A549 treated with Hydrocortisone at 1 μM for 4 hours (cell line): ENCODE measurements around the gene ADPRH. TPM values are rescaled to one million over a fixed set of nuclear protein-coding genes. Genes with fewer than 3 reads are reported as not detected.

ENCODE experiments used
- total RNA-seq: library from RNA; stranded (reverse); fragments of 200-300 nt; extraction: Qiagen RNA extraction; gene quantifications from 5 replicates; pipeline ENCODE4 v1.2.3, GENCODE V29; 2022

Gene ADPRH
- total RNA-seq = 2.8 to 3.2 TPM (median 3.0 TPM) in 5 replicates

GRCh38 chr3:119579366-119580066, at the start of gene ADPRH:
Gene ADPRH, plus strand, starts transcription at chr3:119579492. Its CDS starts 2,678 bp downstream, at chr3:119582170.

GRCh38 chr3:119559441-119559963, 19.8 kb upstream of the ADPRH start, which contains the start of gene CD80:
Gene CD80, minus strand, starts transcription at chr3:119559614. Its CDS starts 1,886 bp downstream, at chr3:119557728.

GRCh38 chr3:119597548-119598288, 18.4 kb downstream of the ADPRH start, which contains the start of gene PLA1A:
Gene PLA1A, plus strand, starts transcription at chr3:119597885. Its CDS starts 29 bp downstream, at chr3:119597914.

Other genes starting within 250 kb of the ADPRH start
- gene TMEM39A, start 115.9 kb upstream of the ADPRH start, total RNA-seq = 20.8 to 26.1 TPM (median 23.6 TPM) in 5 replicates
- gene POGLUT1, start 110.5 kb upstream of the ADPRH start, total RNA-seq = 7.1 to 10.7 TPM (median 9.1 TPM) in 5 replicates
- gene TIMMDC1, start 80.9 kb upstream of the ADPRH start, total RNA-seq = 61.0 to 83.4 TPM (median 79.4 TPM) in 5 replicates
- gene CD80, start 19.9 kb upstream of the ADPRH start, total RNA-seq = not detected in 5 replicates
- 0.25 to 0.51 TPM (median 0.43 TPM) in 5 replicates for gene PLA1A, start 18.4 kb downstream of the ADPRH start, total RNA-seq
- 0.10 to 0.82 TPM (median 0.36 TPM) in 5 replicates for gene POPDC2, start 81.1 kb downstream of the ADPRH start, total RNA-seq
- gene COX17, start 97.9 kb downstream of the ADPRH start, total RNA-seq = 97.2 to 119 TPM (median 97.6 TPM) in 5 replicates
- 0.09 to 0.62 TPM (median 0.21 TPM) in 5 replicates for gene CFAP91, start 123.5 kb downstream of the ADPRH start, total RNA-seq
- gene NR1I2, start 202.6 kb downstream of the ADPRH start, total RNA-seq = not detected in 5 replicates